PC-9 (cell line): ENCODE measurements around the gene C1orf146.

ENCODE experiments used
- CTCF ChIP-seq: fragments of 200-600 bp; sonication (generic); conservative IDR thresholded peaks from 2 replicates; pipeline ENCODE4 v1.6.1; 2017; ENCODE audit warnings: mixed run types, antibody characterized with exemption, mild to moderate bottlenecking, moderate library complexity
- EZH2 ChIP-seq: fragments of 200-600 bp; sonication (generic); IDR thresholded peaks from 2 replicates; pipeline ENCODE4 v1.8.0; 2017; ENCODE audit warnings: antibody characterized with exemption, low read depth

GRCh38 chr1:92217721-92218120, at the start of gene C1orf146:
- TF ChIP-seq EZH2, result no peak
- no peak for TF ChIP-seq CTCF
